Activated CD8-positive, alpha-beta memory T cell treated with anti-CD3 and anti-CD28 coated beads, Interleukin-2, amount 50 U/mL, for 24 hours (primary cell): ENCODE results near the gene RPS6KA1.
"Not testable (repeated sequence)": the region's sequence is repeated elsewhere in the genome, so short reads cannot be mapped to it uniquely, and the experiment has no call there.

Source experiments
- DNase-seq: peaks from one replicate; pipeline ENCODE4 v3.0.0-alpha.2; 2020; ENCODE audit errors: extremely low read depth

Gene RPS6KA1

DNA sequence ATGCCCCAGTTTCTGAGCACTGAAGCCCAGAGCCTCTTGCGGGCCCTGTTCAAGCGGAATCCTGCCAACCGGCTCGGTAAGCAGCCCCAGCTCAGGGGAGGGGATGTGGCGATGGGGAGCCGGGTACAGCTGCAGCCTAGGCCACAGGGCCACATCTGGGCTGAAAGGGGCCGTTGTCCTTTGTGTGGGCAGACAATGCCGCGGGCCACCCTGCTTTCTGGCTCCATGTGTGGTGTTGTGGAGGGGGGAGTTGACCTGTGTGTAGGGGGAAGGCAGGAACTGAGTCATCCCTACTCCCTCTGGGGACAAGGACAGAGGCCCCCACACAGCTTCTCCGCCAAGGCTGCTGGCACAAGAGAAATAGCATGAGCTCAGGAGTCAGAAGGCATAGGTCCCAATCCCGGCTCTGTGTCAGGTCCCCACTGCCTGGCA, 26.0 kb downstream of the RPS6KA1 start:
- DNase-seq: no peak

DNA sequence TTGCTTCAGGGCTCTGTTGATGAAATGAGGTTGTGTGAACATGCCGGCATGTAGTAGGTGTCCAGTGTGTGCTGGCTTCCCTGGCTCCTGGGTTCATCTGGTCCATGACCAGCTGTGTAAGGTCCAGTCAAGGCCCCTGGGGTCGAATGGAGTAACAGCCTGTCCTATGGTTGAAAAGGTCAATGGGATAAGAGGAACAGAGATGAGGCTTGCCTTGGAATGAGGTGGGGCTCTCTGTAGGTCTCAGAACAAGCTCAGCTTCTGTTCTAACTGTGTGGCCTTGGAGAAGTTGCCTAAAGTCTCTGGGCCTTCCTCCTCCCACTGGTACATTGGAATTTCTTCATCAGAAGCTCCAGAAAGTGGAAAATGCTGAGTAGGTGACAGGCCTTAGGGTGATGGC, 26.6 kb downstream of the RPS6KA1 start:
- DNase-seq: no peak

DNA sequence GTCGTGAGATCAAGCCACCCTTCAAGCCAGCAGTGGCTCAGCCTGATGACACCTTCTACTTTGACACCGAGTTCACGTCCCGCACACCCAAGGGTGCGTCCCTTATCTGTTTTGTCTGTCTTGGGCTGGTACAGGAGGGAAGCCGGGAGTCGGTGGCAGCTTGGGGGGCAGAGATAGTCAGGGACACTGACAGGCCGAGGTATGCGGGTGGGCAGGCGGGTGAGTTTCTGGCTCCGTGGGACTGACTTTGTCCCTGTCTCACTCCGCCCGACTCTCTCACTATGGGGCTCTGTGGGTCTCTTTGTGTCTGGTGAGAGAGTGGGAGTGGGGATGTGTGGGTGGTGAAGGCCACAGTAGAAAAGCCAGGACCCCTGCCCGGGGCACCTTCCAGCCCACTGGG, 27.4 kb downstream of the RPS6KA1 start:
- no peak for DNase-seq

DNA sequence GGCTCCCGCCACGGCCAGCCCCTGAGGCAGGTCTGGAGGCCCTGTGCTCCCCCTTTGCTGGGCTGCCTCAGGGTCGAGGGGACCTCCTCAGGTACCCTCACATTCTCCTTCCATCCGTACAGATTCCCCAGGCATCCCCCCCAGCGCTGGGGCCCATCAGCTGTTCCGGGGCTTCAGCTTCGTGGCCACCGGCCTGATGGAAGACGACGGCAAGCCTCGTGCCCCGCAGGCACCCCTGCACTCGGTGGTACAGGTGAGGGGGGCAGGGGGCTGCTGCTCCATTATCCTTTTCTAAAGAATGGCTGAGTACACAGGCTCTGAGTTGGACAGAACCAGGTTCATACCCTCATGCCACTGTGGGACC, 29.1 kb downstream of the RPS6KA1 start:
- DNase-seq: no peak

DNA sequence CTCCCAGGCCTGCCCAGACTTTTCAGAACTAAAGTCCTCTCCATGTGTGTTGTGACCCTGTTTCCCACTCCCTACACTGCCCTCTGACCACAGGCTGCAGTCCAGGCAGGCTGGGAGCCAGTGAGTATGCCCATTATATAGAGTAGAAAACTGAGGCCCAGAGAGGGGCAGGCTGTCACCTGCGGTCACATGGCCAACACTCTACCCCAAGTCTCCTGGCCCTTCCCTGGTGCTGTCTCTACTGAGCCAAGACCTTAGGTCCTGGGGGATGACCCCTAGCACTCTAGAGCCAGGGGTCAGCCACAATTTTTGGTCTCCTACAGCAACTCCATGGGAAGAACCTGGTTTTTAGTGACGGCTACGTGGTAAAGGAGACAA, 30.8 kb downstream of the RPS6KA1 start:
- DNase-seq: no peak

DNA sequence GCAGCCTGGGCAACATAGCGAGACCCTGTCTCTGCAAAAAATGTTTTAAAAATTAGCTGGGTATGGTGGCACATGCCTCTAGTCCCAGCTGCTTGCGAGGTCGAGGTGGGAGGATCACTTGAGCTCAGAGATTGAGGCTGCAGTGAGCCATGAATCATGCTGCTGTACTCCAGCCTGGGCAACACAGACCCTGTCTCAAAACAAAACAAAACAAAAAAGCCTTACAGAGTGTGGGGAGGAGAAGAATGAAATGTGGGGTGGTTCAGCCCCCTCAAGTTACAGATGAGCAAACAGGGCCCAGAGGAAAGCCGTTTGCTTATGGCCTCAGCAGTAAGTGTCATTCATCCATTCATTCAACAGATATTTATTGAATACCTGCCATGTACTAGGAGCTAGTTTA, 40.7 kb downstream of the RPS6KA1 start:
- DNase-seq: no peak

DNA sequence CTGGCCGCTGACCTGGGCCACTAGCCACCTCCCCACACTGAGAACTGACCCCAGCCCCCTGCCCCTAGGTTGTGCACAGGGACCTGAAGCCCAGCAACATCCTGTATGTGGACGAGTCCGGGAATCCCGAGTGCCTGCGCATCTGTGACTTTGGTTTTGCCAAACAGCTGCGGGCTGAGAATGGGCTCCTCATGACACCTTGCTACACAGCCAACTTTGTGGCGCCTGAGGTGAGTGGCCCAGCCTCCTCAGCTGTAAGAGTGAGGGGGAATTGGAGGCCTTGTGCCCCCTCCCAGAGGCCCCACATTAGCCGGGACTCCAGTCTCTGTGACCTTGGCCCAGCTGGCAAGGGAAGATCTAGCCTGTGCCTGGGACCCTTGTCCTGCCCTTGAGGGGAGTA, 41.8 kb downstream of the RPS6KA1 start:
- DNase-seq: no peak

DNA sequence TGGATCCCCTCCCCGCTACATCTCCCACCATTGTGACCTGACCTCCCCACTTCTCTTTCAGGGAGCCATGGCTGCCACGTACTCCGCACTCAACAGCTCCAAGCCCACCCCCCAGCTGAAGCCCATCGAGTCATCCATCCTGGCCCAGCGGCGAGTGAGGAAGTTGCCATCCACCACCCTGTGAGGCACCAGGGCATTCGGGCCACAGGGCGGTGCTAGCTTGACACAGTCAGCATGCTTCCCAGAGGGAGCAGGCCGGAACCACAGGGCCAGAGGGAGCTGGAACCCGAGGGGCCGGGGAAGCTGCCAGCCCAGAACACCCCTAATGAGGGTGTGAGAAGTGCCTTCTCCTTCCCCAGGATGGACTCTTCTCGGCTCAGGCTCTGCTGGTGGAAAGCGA, 44.5 kb downstream of the RPS6KA1 start:
- no peak for DNase-seq

DNA sequence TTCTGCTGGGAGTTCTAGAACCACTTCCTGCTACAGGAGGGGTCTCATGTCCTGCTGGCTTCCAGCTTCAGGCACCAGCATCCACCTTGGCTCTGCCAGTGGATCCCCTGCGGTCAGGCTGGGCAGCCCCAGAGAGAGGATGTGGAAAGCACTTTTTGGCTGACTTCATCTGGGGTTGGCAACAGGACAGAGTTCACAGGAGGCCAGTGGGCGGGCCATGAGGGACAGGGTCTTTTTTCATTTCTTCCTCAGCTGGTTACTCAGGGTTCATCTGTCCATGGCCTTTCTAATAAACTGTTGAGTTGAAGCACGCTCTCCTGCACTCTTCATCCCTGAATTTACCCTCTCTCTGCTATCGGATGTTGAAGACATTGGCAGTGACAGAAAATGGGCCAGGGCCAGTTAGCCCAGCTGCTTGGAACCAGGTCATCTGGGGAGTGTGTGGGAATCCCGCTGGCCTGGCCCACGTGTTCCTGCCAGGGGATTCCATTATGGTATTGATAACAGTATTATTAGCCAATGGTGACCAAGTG, 45.2 kb downstream of the RPS6KA1 start:
- no peak for DNase-seq

DNA sequence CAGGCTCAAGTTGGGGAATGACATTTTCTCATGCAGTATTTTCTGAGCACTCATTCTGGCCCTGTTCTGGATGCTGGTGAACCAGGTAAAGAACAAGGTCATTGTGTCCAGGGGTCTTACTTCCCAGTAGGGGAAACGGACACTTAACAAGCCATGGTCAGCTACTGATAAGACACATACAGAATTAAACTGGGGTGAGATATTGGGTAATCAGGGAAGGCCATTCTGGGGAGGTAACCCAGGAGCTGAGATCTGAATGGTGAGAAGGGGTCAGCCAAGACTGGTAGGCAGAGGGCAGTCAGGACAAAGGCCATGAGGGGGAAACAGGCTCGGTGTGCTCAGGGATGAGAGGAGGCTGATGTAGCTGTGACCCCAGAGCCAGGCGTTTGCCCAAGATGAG, 45.8 kb downstream of the RPS6KA1 start:
- no peak for DNase-seq

DNA sequence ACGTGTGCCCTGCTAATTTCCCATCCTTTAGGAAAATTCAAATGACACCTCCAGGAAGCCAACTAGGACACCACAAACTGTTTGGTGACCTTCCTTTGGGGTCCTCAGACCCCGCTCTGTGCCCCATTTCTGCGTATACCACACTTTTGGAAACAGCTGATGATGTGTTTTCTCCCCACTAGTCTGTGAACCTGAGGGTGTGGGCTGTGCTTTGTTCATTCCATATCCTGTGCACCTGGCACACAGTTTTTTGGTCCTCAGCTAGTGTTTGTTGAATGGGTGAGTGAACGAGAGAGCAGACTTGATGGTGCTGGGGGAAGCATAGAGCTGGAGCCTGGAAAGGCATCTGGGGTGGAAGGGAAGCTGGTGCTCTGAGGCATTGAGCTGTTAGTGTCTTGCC, 48.6 kb downstream of the RPS6KA1 start:
- no peak for DNase-seq

DNA sequence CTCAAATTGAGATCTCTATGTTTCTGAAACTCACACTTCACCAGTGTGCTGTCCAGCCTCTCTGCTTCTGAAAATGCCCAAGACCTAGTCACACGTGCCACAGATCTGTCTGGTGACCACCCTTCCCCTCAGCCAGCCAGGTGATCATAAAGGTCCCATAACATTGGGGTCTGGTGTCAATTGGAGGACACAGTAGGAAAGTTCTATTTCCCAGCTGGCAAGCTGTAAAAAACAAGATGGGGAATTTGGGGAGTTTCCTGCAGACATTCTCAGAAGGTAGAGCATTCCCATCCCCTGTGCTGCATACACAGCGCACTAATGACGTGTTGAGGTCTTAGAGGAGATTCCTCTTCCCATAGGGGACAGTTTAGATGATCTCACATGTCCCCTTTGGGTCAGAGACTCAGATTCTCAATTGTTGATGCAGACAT, 50.1 kb downstream of the RPS6KA1 start:
- DNase-seq: no peak

DNA sequence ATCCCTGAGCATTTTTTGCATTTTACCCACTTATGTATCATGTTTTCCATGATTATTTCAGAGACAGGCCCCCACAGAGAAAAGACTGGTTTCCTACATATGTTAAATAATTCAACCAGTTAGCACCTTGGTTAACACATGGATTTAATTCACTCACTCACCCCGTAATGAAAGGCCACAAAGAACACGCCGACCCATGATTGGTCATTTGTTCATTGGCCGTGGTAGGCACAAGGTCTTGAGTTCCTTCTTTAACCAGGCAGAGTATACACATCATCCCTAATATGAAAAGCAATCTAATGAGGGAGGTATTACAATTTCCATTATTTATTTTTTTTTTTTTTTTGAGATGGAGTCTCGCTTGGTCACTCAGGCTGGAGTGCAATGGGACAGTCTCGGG, 50.6 kb downstream of the RPS6KA1 start:
- no peak for DNase-seq

DNA sequence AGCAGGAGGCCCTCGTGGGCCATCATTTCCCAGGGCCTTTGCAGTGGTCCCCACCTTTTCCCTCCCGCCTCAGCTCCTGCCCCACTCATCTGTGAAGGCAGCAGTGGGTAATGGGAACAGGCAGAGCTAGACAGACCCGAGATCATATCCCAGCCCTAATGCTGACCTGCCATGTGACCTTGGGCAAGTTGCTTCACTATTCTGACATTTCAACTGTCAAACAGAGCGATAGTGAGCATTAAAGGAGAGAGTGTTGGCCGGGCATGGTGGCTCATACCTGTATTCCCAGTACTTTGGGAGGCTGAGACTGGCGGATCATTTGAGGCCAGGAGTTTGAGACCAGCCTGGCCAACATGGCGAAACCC, 51.7 kb downstream of the RPS6KA1 start:
- no peak for DNase-seq

DNA sequence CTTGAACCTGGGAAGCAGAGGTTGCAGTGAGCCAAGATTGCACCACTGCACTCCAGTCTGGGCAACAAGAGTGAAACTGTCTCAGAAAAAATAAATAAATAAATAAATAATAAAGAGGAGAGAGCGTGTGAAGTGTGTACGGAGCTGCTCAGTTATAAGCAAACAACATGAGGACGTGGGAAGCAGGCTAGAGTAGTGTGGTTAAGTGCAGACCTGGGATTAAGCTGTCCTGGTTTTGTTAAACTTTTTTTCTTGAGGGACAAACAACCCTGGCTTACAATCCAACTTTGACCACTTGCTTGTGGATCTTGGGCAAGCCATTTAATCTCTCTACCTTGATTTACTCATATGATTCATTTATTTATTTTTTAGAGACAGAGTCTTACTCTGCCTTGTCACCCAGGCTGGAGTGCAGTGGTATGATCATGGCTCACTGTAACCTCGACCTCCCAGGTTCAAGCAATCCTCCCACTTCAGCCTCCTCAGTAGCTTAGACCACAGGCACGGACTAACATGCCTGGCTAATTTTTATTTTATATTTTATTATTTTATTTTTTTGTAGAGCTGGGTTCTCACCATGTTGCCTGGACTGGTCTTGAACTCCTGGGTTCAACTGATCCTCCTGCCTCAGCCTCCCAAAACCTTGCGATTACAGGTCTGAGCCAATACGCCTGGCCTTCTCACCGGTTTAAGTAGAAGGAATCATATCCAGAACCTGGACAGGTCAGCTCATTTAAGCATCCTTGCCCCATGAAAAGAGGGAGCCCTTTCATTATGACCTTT, 52.7 kb downstream of the RPS6KA1 start:
- no peak for DNase-seq

DNA sequence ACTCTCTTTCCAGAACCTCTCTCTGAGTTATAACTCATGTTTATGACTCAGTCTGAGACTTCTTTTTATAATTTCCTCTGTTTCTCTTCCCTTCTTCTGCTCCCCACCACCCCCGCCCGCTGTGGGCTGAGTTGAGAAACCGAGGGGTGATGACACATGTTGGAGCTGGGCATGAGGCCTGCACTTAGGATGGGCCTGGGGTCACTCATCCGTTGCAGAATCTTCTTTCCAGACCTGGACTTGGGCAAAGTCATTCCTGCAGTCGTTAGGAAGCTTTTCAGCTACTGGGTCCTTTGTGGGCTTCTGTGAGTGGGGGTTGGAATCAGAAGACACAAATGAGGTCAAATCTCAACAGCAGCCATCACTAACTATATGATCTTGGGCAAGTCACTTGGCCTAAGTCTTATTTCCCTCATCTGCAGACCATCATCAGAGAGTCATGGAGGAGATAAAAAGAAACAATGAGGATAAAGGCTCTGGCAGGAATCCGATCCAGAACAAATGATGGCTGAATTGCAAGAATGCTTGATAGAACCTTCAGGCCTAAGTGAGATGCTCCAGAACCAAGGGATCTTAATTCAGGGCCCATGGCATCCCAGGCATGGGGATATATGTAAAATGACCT, 53.4 kb downstream of the RPS6KA1 start:
- peak; percentile 57 for DNase-seq

DNA sequence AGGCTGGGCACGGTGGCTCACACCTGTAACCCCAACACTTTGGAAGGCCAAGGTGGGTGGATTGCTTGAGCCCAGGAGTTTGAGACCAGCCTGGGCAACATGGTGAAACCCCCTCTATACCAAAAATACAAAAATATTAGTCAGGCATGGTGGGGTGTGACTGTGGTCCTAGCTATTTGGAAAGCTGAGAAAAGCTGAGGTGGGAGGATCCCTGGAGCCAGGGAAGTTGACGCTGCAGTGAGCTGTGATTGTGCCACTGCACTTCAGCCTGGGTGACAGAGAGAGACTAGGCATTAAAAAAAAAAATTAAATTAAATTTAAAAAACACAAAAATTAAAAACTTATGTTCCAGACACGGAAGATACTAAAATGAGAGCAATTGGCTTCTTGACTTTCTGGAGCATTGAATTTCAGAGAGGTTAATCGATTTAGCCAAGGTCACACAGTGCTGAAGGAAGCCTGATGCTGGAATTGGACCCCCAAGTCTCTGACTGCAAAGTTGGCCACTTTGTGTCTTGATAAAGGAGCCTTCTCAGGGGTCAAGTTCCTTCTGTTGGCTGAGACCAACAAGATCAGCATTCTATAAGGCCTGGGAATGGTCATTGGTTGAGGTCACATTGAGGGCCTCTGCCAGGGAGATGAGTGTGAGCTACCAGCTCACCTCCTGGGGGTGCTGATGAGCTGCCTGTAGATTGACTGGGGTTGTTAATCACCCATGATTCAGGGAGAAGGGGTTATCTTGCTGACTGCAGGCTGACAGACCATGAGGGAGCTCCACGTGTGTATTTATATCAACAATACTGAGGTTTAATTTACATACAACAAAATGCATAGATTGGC, 54.3 kb downstream of the RPS6KA1 start:
- peak; percentile 18 for DNase-seq

DNA sequence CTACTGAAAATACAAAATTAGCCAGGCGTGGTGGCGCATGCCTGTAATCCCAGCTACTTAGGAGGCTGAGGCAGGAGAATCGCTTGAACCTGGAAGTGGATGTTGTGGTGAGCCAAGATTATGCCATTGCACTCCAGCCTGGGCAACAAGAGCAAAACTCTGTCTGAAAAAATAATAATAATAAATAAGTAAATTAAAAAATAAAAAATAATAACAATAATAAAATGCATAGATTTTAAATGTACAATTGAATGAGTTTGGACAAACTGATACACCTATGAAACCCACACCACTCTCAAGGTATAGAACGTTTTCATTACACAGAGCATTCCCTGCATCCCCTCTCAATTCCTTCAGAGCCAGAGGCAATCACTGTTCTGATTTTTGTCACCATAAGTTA, 55.0 kb downstream of the RPS6KA1 start:
- DNase-seq: not testable (repeated sequence)

DNA sequence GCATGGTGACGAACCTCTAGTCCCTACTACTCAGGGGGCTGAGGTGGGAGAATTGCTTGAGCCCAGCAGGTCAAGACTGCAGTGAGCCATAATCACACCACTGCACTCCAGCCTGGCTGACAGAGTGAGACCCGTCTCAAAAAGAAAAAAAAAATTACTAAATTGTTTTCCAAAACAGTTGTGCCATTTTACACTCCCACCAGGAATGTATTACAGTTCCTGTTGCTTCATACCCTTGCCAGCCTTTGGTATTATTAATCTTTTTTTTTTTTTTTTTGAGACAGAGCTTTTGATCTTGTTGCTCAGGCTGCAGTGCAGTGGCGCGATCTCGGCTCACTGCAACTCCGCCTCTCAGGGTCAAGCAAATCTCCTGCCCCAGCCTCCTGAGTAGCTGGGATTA, 55.9 kb downstream of the RPS6KA1 start:
- DNase-seq: no peak

DNA sequence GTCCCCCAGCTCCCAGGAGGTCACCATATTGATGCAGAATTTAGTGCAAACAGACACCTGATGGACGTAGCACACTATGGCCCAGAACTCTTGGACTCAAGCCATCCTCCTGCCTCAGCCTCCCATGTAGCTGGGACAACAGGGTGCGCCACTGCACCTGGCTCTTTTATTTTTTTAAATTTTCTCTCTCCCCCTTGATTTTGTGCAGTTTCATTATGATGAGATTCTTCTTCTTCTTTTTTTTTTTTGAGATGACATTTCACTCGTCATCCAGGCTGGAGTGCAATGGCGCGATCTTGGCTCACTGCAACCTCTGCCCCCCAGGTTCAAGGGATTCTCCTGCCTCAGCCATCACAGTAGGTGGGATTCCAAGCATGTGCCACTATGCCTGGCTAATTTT, 63.8 kb downstream of the RPS6KA1 start:
- DNase-seq: no peak

DNA sequence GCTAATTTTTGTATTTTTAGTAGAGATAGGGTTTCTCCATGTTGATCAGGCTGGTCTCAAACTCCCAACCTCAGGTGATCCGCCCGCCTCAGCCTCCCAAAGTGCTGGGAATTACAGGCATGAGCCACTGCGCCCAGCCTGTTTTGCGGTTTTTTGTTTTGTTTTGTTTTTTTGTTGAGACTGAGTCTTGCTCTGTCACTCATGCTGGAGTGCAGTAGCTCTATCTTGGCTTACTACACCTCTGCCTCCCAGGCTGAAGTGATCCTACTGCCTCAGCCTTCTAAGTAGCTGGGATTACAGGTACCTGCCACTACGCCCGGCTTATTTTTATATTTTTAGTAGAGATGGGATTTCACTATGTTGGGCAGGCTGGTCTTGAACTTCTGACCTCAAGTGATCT, 65.0 kb downstream of the RPS6KA1 start:
- not testable (repeated sequence) for DNase-seq

DNA sequence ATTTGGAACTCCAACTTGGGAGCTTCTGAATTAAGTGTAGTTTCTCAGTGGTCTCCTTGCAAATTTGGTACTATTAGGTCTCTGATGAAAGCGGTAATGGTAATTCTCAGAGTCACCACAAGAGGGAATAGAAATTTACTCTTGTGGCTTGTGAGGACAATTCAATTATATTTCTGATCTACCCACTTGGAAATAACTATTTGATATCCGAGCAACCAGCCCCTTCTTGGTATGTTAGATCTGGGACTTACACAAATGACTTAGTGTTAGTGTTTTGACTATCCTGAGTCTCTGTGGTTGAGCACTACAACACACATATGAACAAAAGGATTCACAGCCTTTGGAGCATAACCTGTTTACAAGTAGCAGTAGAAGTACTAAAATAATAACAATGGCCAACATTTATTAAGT, 68.1 kb downstream of the RPS6KA1 start:
- no peak for DNase-seq

DNA sequence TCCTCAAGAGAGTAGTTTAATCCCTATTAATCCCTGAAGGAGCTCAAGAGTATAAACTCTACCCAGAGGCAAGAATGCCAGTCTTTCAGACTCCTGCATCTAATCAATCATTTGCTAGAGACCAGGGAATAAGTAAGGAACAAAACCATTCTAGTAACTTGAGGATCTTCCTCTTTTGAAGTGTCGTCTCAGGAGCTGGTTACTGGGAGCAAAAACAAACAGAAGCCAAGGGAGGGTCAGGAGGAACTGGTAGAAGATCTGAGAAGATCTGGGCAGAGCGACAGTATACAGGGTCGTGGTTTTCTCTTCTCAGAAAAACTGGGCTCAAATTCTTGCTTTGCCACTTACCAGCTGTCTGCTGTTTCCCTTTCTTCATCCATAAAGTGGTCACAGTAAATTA, 69.3 kb downstream of the RPS6KA1 start:
- DNase-seq: no peak
